NB4 (cell line): ENCODE results near the gene VIL1.

ENCODE experiments used
- DNase-seq: peaks from one replicate; pipeline ENCODE4 v3.0.0; 2010; ENCODE audit warnings: low read depth
- H3K4me3 ChIP-seq: one replicate; pipeline ENCODE4 v1.5.1; 2011; ENCODE audit warnings: mild to moderate bottlenecking, low read depth, low read length, moderate library complexity
- CTCF ChIP-seq: IDR thresholded peaks from one replicate; pipeline ENCODE4 v1.5.1; 2012; ENCODE audit warnings: low read depth, low read length
- MAX ChIP-seq: IDR thresholded peaks from 2 replicates; pipeline ENCODE4 v1.6.1; 2011; ENCODE audit warnings: low read depth, low read length
- MYC ChIP-seq: IDR thresholded peaks from 2 replicates; pipeline ENCODE4 v1.6.1; 2011; ENCODE audit warnings: low read depth, low read length
- POLR2A ChIP-seq: IDR thresholded peaks from 2 replicates; pipeline ENCODE4 v1.6.1; 2011; ENCODE audit warnings: mild to moderate bottlenecking; ENCODE audit not compliant: insufficient read length; ENCODE audit errors: extremely low read depth

The VIL1 gene

GRCh38 chr2:218406209-218406948 lies 12.5 kb upstream of the VIL1 start:
- peak; percentile 79 for TF ChIP-seq CTCF
- TF ChIP-seq POLR2A = no peak
- peak; percentile 29 for TF ChIP-seq MAX
- peak; percentile 66 for TF ChIP-seq MYC
- DNase-seq = peak; percentile 98
- H3K4me3 ChIP-seq = peak overlapping the region; percentile 49

GRCh38 chr2:218406949-218407618 lies 11.8 kb upstream of the VIL1 start:
- DNase-seq = peak; percentile 83
- H3K4me3 ChIP-seq = peak overlapping the region; percentile 49
- TF ChIP-seq CTCF (no peak), POLR2A (no peak), MYC (no peak; the same call in 1 of the 2 replicates), MAX (peak; percentile 58; the same call in 1 of the 2 replicates)

GRCh38 chr2:218407717-218408116 lies 11.2 kb upstream of the VIL1 start:
- no peak for TF ChIP-seq MAX
- no peak for TF ChIP-seq POLR2A
- no peak for TF ChIP-seq MYC
- TF ChIP-seq CTCF = no peak
- DNase-seq = peak; percentile 39
- H3K4me3 ChIP-seq = no peak overlapping the region

- H3K4me3 ChIP-seq = no peak overlapping the region
- TF ChIP-seq CTCF (no peak), MYC (no peak), MAX (no peak), POLR2A (no peak)
- DNase-seq = no peak
Observed at GRCh38 chr2:218418321-218418716, 604 bp upstream of the VIL1 start.

- TF ChIP-seq MYC (no peak), MAX (no peak), CTCF (no peak), POLR2A (no peak)
- no peak overlapping the region for H3K4me3 ChIP-seq
- DNase-seq = no peak
Observed at GRCh38 chr2:218419630-218420216, 800 bp downstream of the VIL1 start.
